ENCODE data around the gene SCFD2. TPM values are rescaled to one million over a fixed set of nuclear protein-coding genes. Genes with fewer than 3 reads are reported as not detected.

The SCFD2 gene
- total RNA-seq, 1 experiment from 2014 or later: 8.4 TPM

DNA sequence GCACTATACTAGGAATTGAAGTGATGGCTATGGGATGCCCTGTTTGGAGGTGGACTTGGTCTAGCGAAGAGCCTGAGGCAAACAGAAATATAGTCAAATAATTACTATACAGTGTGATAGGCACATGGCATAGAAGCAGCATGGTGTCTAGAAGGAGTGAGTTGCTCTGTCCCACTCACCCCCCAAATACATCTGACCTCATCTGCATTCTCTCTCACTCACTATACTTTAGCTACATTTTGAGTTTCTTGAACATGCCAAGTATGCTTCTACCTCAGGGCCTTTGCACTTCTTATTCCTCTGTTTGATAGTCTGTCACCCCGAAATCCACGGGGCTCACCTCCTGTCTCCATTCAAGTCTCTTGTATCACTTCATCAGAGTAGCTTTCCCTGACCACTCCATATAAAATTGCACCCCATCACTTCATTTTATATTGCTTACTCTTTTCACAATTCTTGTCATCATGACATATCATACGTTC is 9.0 kb upstream of the SCFD2 start:
- H3K4me1 ChIP-seq (ENCODE audit: insufficient read depth, low read length, poor library complexity, severe bottlenecking): no peaks in the 10 kb centered on the region
- no TSS peak for BruUV-seq (replicated peaks)
- no peak for TF ChIP-seq EZH2 (IDR thresholded peaks at IDR 0.05; ENCODE audit: borderline replicate concordance, low read depth, low read length, poor library complexity, severe bottlenecking)
- TF ChIP-seq, protein P1, sequence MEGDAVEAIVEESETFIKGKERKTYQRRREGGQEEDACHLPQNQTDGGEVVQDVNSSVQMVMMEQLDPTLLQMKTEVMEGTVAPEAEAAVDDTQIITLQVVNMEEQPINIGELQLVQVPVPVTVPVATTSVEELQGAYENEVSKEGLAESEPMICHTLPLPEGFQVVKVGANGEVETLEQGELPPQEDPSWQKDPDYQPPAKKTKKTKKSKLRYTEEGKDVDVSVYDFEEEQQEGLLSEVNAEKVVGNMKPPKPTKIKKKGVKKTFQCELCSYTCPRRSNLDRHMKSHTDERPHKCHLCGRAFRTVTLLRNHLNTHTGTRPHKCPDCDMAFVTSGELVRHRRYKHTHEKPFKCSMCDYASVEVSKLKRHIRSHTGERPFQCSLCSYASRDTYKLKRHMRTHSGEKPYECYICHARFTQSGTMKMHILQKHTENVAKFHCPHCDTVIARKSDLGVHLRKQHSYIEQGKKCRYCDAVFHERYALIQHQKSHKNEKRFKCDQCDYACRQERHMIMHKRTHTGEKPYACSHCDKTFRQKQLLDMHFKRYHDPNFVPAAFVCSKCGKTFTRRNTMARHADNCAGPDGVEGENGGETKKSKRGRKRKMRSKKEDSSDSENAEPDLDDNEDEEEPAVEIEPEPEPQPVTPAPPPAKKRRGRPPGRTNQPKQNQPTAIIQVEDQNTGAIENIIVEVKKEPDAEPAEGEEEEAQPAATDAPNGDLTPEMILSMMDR (conservative IDR thresholded peaks at IDR 0.05; ENCODE audit: low read depth, low read length): no peak
- no peaks in the 10 kb centered on the region for H3K27me3 ChIP-seq (replicated peaks; ENCODE audit: insufficient read depth, low read depth, low read length, poor library complexity)
- ChIA-PET CTCF (no interaction called here), POLR2A (ENCODE audit: low non-redundant PET) (no interaction called here)
- no peak overlapping the region for H3K4me3 ChIP-seq (ENCODE audit: low read depth, low read length, poor library complexity, severe bottlenecking)
- no peak overlapping the region for H3K27ac ChIP-seq (ENCODE audit: low read depth, low read length, poor library complexity, severe bottlenecking)
- intact Hi-C loops (cut with micrococcal nuclease; ENCODE audit: unreplicated experiment): no loop called here
- H3K36me3 ChIP-seq (ENCODE audit: insufficient read depth, low read length, poor library complexity, severe bottlenecking): no peaks in the 10 kb centered on the region
- DNase-seq (ENCODE audit: low spot score): no peak
- no peaks in the 10 kb centered on the region for H3K9me3 ChIP-seq (ENCODE audit: low read depth, low read length, poor library complexity, severe bottlenecking)

DNA sequence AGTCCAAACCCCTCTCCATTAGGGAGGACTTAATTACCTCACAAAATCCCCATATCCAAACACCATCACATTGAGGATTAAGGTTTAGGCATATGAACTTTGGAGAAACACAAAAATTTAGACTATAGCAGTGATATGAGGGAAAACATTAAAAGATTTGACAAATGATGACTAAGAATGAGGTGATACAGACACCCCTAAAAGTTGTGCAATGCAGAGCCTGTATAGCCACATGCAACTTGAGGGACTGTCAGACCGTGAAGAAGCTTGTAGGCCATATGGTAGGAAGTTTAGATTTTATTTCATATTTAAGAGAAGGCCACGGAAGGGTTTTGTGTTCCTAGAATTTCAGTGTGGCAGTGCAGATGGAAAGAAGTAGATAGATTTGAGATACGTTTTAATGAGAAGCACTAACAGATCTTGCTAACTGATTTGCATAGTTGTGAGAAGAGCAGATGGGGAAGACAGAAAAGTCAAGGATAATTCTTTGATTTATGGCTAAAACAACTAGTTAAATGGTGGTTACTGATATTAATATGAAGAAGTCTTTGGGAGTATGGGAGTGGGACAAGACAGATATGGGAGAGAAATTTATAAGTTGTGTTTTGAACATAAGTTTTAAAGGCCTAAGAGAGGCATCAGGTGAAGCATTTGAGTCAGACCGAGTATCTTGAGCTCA is 6.1 kb upstream of the SCFD2 start:
- no peak for DNase-seq (ENCODE audit: low spot score)
- intact Hi-C loops (cut with micrococcal nuclease; ENCODE audit: unreplicated experiment): no loop called here
- Histone ChIP-seq H3K4me1 (ENCODE audit: insufficient read depth, low read length, poor library complexity, severe bottlenecking) (no peaks in the 10 kb centered on the region), H3K4me3 (ENCODE audit: low read depth, low read length, poor library complexity, severe bottlenecking) (no peak overlapping the region), H3K36me3 (ENCODE audit: insufficient read depth, low read length, poor library complexity, severe bottlenecking) (no peaks in the 10 kb centered on the region), H3K27me3 (replicated peaks; ENCODE audit: insufficient read depth, low read depth, low read length, poor library complexity) (peaks cover 8% of the 10 kb centered on the region), H3K27ac (ENCODE audit: low read depth, low read length, poor library complexity, severe bottlenecking) (no peak overlapping the region), H3K9me3 (ENCODE audit: low read depth, low read length, poor library complexity, severe bottlenecking) (no peaks in the 10 kb centered on the region)
- ChIA-PET CTCF (no interaction called here), POLR2A (ENCODE audit: low non-redundant PET) (no interaction called here)
- no peak for TF ChIP-seq EZH2 (IDR thresholded peaks at IDR 0.05; ENCODE audit: borderline replicate concordance, low read depth, low read length, poor library complexity, severe bottlenecking)
- TF ChIP-seq, protein P1 (conservative IDR thresholded peaks at IDR 0.05; ENCODE audit: low read depth, low read length): no peak
- no TSS peak for BruUV-seq (replicated peaks)

DNA sequence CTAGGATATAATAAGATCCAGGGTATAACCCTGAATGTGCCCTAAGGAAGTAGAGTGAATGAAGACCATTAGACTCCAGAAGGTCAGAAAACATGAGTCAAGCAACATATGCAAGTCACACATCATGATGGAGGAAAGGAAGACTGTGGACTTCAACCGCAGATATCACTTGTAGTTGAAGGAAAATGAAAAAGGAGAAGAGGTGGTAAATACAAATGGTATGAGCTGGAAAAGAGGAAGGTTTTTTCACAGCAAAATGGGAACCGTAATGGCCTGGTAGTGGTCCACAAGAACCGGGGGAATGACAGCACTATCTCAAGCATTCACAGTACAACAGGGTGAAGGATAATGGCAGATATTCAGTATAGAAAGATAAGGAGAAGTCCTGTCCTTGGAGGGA is 5.2 kb upstream of the SCFD2 start:
- intact Hi-C loops (cut with micrococcal nuclease; ENCODE audit: unreplicated experiment): no loop called here
- POLR2A ChIA-PET (ENCODE audit: low non-redundant PET): interaction anchor here (0.5 kb wide), 1 partner anchor 513 kb away, joined by 4 read pairs; no protein-coding TSS in a partner anchor
- Histone ChIP-seq H3K4me1 (ENCODE audit: insufficient read depth, low read length, poor library complexity, severe bottlenecking) (no peaks in the 10 kb centered on the region), H3K36me3 (ENCODE audit: insufficient read depth, low read length, poor library complexity, severe bottlenecking) (no peaks in the 10 kb centered on the region), H3K27me3 (replicated peaks; ENCODE audit: insufficient read depth, low read depth, low read length, poor library complexity) (peaks cover 8% of the 10 kb centered on the region), H3K4me3 (ENCODE audit: low read depth, low read length, poor library complexity, severe bottlenecking) (no peak overlapping the region), H3K9me3 (ENCODE audit: low read depth, low read length, poor library complexity, severe bottlenecking) (no peaks in the 10 kb centered on the region), H3K27ac (ENCODE audit: low read depth, low read length, poor library complexity, severe bottlenecking) (no peak overlapping the region)
- no TSS peak for BruUV-seq (replicated peaks)
- TF ChIP-seq, protein P1 (conservative IDR thresholded peaks at IDR 0.05; ENCODE audit: low read depth, low read length): no peak
- no peak for TF ChIP-seq EZH2 (IDR thresholded peaks at IDR 0.05; ENCODE audit: borderline replicate concordance, low read depth, low read length, poor library complexity, severe bottlenecking)
- CTCF ChIA-PET: no interaction called here
- DNase-seq (ENCODE audit: low spot score): no peak

Data from A673 (cell line).